Neural cell (in vitro differentiated cells): ENCODE results near the gene PTPRD. TPM values are rescaled to one million over a fixed set of nuclear protein-coding genes. Genes with fewer than 3 reads are reported as not detected.

Source experiments
- H2AFZ ChIP-seq: fragments of 200-600, 300-800 bp; sonication (generic), shearing (Covaris generic); 2 replicates; pipeline ENCODE4 v1.6.0; 2014; ENCODE audit warnings: low read depth, mild to moderate bottlenecking, antibody characterized with exemption, low read length, moderate library complexity
- H3F3A ChIP-seq: fragments of 200-600 bp; shearing (Covaris generic); 2 replicates; pipeline ENCODE4 v1.6.1; 2016; ENCODE audit warnings: mild to moderate bottlenecking, moderate library complexity, mixed read lengths, antibody characterized with exemption, low read length; ENCODE audit not compliant: insufficient read depth, poor library complexity, severe bottlenecking
- H3K27ac ChIP-seq: fragments of 200-600, 300-800 bp; sonication (generic), shearing (Covaris generic); 2 replicates; pipeline ENCODE4 v1.5.1; 2014; ENCODE audit warnings: mild to moderate bottlenecking, low read length, moderate library complexity
- H3K27me3 ChIP-seq: fragments of 300-800, 200-600 bp; sonication (generic), shearing (Covaris generic); 2 replicates; pipeline ENCODE4 v1.6.0; 2014; ENCODE audit warnings: mild to moderate bottlenecking, low read depth, low read length, moderate library complexity; ENCODE audit not compliant: insufficient read depth
- H3K36me3 ChIP-seq: fragments of 300-800, 200-600 bp; sonication (generic), shearing (Covaris generic); 2 replicates; pipeline ENCODE4 v1.5.1; 2014; ENCODE audit warnings: mild to moderate bottlenecking, antibody characterized with exemption, low read length, moderate library complexity; ENCODE audit not compliant: insufficient read depth
- H3K4me2 ChIP-seq: fragments of 300-800, 200-600 bp; sonication (generic), shearing (Covaris generic); 2 replicates; pipeline ENCODE4 v1.6.0; 2014; ENCODE audit warnings: mild to moderate bottlenecking, low read length
- H3K4me3 ChIP-seq: fragments of 300-800, 200-600 bp; sonication (generic), shearing (Covaris generic); 2 replicates; pipeline ENCODE4 v1.5.1; 2014; ENCODE audit warnings: mild to moderate bottlenecking, low read length, moderate library complexity
- H3K79me2 ChIP-seq: fragments of 200-600 bp; shearing (Covaris generic); replicated peaks from 2 replicates; pipeline ENCODE4 v1.6.0; 2014; ENCODE audit warnings: mild to moderate bottlenecking, low read length, moderate library complexity; ENCODE audit not compliant: insufficient read depth
- H3K9ac ChIP-seq: fragments of 300-800, 200-600 bp; sonication (generic), shearing (Covaris generic); 2 replicates; pipeline ENCODE4 v1.6.1; 2016; ENCODE audit warnings: mild to moderate bottlenecking, low read length, mixed read lengths
- H3K9me2 ChIP-seq: fragments of 200-600 bp; shearing (Covaris generic); 2 replicates; pipeline ENCODE4 v1.6.1; 2016; ENCODE audit warnings: mild to moderate bottlenecking, low read length, mixed read lengths; ENCODE audit not compliant: insufficient read depth
- H3K9me3 ChIP-seq: fragments of 200-600, 300-800 bp; sonication (generic), shearing (Covaris generic); 2 replicates; pipeline ENCODE4 v1.6.1; 2016; ENCODE audit warnings: mild to moderate bottlenecking, mixed run types, low read length, moderate library complexity, mixed read lengths
- H4K20me1 ChIP-seq: fragments of 200-600 bp; shearing (Covaris generic); 2 replicates; pipeline ENCODE4 v1.6.1; 2016; ENCODE audit warnings: mild to moderate bottlenecking, mixed run types; ENCODE audit not compliant: insufficient read depth
- CTCF ChIP-seq: fragments of 450-650 bp; IDR thresholded peaks from 2 replicates; pipeline ENCODE4 v1.5.1; 2014; ENCODE audit warnings: antibody characterized with exemption, mild to moderate bottlenecking, moderate library complexity; ENCODE audit not compliant: poor library complexity, severe bottlenecking
- EP300 ChIP-seq: fragments of 450-650 bp; conservative IDR thresholded peaks from 2 replicates; pipeline ENCODE4 v1.6.1; 2014; ENCODE audit warnings: antibody characterized with exemption, mild to moderate bottlenecking, moderate library complexity; ENCODE audit not compliant: poor library complexity, severe bottlenecking
- EZH2 ChIP-seq: fragments of 200-600, 300-800 bp; shearing (Covaris generic), sonication (generic); IDR thresholded peaks from 2 replicates; pipeline ENCODE4 v1.6.1; 2014; ENCODE audit warnings: antibody characterized with exemption, low read length, borderline replicate concordance, mild to moderate bottlenecking; ENCODE audit not compliant: insufficient read depth, poor library complexity, severe bottlenecking
- MXI1 ChIP-seq: fragments of 450-650 bp; conservative IDR thresholded peaks from 2 replicates; pipeline ENCODE4 v1.6.1; 2014; ENCODE audit warnings: antibody characterized with exemption, mild to moderate bottlenecking; ENCODE audit not compliant: poor library complexity, severe bottlenecking
- POLR2AphosphoS5 ChIP-seq: IDR thresholded peaks from 2 replicates; pipeline ENCODE4 v1.6.1; 2012
- RAD21 ChIP-seq: fragments of 450-650 bp; conservative IDR thresholded peaks from 2 replicates; pipeline ENCODE4 v1.6.1; 2014; ENCODE audit warnings: antibody characterized with exemption, mild to moderate bottlenecking, moderate library complexity
- TAF1 ChIP-seq: IDR thresholded peaks from 2 replicates; pipeline ENCODE4 v1.6.1; 2012; ENCODE audit warnings: low read depth
- polyA plus RNA-seq: library from polyadenylated mRNA; depleted of rRNA; stranded (reverse); fragments of >200 nt; gene quantifications from 2 replicates; pipeline ENCODE4 v1.2.3, GENCODE V29; 2014
- TF ChIP-seq, protein P1 (sequence below): IDR thresholded peaks from 2 replicates; pipeline ENCODE4 v1.6.1; 2012; ENCODE audit warnings: borderline replicate concordance

The PTPRD gene
- polyA plus RNA-seq, 1 donor from 2014 or later = 143 TPM

- no peaks in the 10 kb centered on the region for H4K20me1 ChIP-seq
- no peaks in the 10 kb centered on the region for H3K9me3 ChIP-seq
- H3K9me2 ChIP-seq = no peaks in the 10 kb centered on the region
- no peak overlapping the region for H2AFZ ChIP-seq
- H3F3A ChIP-seq = no peaks in the 10 kb centered on the region
- TF ChIP-seq POLR2AphosphoS5 (no peak), TAF1 (no peak), CTCF (no peak), EP300 (no peak), EZH2 (no peak), RAD21 (no peak)
- TF ChIP-seq, protein P1, sequence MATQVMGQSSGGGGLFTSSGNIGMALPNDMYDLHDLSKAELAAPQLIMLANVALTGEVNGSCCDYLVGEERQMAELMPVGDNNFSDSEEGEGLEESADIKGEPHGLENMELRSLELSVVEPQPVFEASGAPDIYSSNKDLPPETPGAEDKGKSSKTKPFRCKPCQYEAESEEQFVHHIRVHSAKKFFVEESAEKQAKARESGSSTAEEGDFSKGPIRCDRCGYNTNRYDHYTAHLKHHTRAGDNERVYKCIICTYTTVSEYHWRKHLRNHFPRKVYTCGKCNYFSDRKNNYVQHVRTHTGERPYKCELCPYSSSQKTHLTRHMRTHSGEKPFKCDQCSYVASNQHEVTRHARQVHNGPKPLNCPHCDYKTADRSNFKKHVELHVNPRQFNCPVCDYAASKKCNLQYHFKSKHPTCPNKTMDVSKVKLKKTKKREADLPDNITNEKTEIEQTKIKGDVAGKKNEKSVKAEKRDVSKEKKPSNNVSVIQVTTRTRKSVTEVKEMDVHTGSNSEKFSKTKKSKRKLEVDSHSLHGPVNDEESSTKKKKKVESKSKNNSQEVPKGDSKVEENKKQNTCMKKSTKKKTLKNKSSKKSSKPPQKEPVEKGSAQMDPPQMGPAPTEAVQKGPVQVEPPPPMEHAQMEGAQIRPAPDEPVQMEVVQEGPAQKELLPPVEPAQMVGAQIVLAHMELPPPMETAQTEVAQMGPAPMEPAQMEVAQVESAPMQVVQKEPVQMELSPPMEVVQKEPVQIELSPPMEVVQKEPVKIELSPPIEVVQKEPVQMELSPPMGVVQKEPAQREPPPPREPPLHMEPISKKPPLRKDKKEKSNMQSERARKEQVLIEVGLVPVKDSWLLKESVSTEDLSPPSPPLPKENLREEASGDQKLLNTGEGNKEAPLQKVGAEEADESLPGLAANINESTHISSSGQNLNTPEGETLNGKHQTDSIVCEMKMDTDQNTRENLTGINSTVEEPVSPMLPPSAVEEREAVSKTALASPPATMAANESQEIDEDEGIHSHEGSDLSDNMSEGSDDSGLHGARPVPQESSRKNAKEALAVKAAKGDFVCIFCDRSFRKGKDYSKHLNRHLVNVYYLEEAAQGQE = no peak
- H3K4me3 ChIP-seq = no peak overlapping the region
- no peaks in the 10 kb centered on the region for H3K27me3 ChIP-seq
- no peak overlapping the region for H3K9ac ChIP-seq
- H3K4me2 ChIP-seq = no peak overlapping the region
- H3K27ac ChIP-seq = no peak overlapping the region
- peaks cover 6% of the 10 kb centered on the region for H3K79me2 ChIP-seq
- no peaks in the 10 kb centered on the region for H3K36me3 ChIP-seq
Measured at GRCh38 chr9:8659108-8659507, 1953.7 kb downstream of the PTPRD start.

- Histone ChIP-seq H3K9me2 (no peaks in the 10 kb centered on the region), H3K36me3 (no peaks in the 10 kb centered on the region), H3F3A (no peaks in the 10 kb centered on the region), H3K79me2 (peaks cover 4% of the 10 kb centered on the region), H3K9me3 (no peaks in the 10 kb centered on the region), H3K4me3 (no peak overlapping the region), H3K4me2 (no peak overlapping the region), H2AFZ (no peak overlapping the region), H3K9ac (no peak overlapping the region), H4K20me1 (no peaks in the 10 kb centered on the region), H3K27me3 (no peaks in the 10 kb centered on the region), H3K27ac (no peak overlapping the region)
- TF ChIP-seq EP300 (no peak), POLR2AphosphoS5 (no peak), MXI1 (no peak), EZH2 (no peak), TAF1 (no peak)
- TF ChIP-seq, protein P1 = no peak
Measured at GRCh38 chr9:8655071-8655470, 1957.7 kb downstream of the PTPRD start.
